HG03108 (cell line): ENCODE results near the gene TMEM238.
"Not testable (repeated sequence)": the region's sequence is repeated elsewhere in the genome, so short reads cannot be mapped to it uniquely, and the experiment has no call there.

Experiments
- ATAC-seq: cut with Tn5 transposase; IDR thresholded peaks from one replicate; pipeline ENCODE4 v1.9.1; 2021; ENCODE audit warnings: moderate library complexity; ENCODE audit not compliant: unreplicated experiment

TMEM238 gene

DNA sequence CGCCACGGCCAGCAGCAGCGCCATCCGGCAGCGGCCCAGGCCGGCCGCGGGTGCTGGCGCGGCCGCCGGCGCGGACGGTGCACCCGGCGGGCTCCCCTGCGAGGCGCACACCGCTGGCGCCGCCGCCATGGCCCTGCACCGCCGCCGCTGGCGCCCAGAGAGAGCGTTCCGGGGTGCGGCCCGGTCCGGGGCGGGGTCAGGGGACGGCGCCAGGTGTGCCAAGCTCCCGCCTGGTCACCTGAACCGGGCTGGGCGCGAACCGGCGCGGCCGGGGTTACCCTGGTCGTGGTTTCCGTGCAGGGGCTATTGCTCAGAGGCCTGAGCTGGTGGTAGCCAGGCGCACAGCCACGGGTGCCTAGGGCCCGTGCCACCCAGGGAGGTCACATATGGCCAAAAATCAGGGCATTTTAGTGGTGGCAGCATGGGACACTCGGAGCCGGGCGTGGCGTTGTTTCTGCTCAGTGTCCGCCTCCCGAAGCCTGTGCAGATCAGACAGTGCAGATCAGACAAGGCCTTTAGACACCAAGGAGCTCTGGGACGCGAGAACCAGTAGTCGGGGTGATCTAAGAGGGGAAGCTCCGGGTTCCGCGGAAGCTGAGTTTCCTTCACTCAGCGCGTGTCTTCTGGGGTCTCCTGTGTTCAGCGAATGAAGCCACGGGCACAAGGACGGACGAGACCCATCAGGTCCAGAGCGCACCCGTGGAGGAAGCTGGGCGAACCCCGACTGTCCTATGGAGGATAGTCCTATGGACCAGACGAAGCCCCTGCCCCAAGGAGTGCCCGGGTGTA, at the start of gene TMEM238:
Gene TMEM238, minus strand, starts transcription at position 162 of the 789 bp plus-strand sequence. Its CDS starts 33 bp downstream, at position 129.
- ATAC-seq: no peak

DNA sequence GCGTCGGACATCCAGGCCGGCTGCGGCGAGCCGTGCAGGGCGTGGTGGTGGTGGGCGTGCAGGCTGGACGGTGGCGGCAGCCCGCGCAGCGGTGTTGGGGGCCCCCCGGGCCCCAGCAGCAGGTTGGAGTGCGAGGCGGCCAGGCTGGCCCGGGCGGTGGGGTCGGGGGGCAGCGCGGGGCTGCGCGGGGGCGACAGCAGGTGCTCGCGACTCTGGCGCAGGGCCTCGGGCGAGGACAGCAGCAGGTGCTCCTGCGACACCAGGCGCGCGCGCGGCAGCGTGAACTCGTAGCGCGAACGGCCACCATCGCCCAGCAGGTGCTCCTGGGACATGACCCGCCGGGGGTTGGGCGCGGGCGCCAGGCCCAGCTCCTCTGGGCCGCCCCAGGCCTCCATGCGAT, 49.2 kb upstream of the TMEM238 start:
- no peak for ATAC-seq

DNA sequence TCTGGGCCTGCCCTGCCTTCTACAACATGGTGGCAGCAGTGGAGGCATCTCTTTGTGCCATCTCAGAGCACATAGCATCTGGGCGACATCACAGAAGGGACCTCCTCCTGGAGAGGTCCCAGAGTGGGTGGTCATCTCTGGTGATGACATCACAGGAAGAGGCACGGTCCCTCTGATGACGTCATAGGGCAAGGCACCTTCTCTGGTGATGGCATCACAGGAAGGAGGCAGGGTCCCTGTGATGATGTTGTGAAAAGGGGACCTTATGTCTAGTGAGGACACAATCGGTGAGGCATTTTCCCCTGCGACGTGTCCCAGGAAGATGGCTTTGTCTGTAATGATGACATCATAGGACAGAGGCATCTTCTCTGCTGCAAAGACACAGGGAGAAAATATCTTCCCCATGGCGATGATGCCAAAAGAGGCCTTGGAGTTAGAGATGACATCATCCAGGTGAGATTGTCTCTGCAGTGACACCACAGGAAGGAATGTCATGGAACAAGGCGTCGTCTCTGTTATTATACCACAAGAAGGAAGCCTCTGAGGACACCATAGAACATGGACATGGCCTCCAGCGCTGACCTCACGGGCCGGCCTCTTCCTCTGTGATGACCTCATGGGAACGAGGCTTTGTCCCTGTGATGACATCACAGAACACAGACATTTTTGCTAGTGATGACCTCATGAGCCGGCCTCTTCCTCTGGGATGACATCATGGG, 48.3 kb upstream of the TMEM238 start:
- ATAC-seq: no peak

GRCh38 chr19:55431183-55431582, 47.1 kb upstream of the TMEM238 start:
- ATAC-seq: no peak

GRCh38 chr19:55426042-55426441, 42.0 kb upstream of the TMEM238 start:
- no peak for ATAC-seq

- ATAC-seq: no peak
These were observed 40.4 kb upstream of the TMEM238 start for GRCh38 chr19:55424518-55424917.

DNA sequence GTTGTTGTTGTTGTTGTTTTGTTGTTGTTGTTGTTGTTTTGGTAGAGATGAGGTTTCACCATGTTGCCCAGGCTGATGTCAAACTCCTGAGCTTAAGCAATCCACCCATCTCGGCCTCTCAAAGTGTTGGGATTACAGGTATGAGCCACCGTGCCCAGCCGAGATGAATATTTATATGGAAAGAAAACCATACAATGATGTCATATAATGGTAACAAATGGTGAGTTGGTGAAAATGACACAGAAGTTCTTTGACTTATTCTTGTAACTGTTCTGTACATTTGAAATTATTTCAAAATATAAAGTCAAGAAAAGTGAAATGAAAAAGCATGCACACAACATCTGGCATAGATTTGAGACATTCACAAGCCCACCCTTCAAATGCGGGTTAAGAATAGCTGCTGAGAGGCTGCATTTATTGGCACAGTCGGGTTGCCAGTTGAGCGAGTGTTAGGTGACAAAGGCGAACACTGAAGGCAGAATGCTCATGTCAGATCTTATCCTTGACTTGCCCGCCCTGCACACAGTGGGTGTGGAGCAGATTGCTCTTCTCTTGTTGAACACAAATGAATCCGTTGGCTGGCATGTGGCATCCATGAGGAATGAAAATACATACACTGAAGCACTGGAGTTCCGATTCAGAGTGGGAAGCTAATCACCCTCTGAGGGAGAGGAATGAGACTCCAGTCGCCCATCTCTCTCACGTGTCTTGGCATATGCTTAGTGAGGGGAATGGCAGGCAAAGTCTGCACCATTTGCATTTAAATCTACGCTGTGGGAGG, 39.3 kb upstream of the TMEM238 start:
- no peak for ATAC-seq

DNA sequence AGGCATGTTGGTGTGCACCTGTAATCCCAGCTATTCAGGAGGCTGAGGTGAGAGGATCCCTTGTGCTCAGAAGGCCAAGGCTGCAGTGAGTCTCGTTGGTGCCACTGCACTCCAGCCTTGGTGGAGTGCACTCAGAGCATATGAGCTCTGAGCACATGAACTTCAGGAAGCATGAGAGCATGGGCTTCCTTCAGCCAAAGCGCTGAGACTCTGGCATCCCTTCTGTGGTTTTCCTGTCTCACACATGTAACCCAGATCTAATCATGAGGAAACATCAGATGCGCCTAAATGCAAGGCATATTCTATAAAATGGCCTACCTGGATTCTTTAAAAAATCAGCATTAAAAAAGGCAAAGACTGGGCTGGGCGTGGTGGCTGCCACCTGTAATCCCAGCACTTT, 37.2 kb upstream of the TMEM238 start:
- ATAC-seq: not testable (repeated sequence)

GRCh38 chr19:55419624-55420236, 35.6 kb upstream of the TMEM238 start:
- ATAC-seq: no peak

- no peak for ATAC-seq
These were observed 35.0 kb upstream of the TMEM238 start for GRCh38 chr19:55419103-55419502.

DNA sequence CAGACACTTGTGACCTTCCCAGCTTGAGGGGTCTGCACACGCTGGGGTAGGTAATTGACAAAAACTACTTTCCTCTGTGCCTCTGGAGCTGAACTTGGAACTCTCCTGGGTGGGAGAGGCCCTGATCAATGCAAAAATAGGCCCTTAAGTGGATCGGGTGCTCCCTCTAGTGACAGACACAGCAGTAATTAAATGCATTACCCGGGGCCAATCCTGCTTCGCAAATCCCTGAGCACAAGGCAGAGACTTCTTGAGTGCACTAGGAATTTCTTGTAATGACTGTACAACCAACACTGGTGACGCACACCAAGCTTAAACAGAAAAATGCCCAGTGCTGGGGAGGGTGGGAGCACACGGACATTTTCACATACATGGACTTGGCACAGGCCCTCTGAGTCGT, 34.1 kb upstream of the TMEM238 start:
- no peak for ATAC-seq

DNA sequence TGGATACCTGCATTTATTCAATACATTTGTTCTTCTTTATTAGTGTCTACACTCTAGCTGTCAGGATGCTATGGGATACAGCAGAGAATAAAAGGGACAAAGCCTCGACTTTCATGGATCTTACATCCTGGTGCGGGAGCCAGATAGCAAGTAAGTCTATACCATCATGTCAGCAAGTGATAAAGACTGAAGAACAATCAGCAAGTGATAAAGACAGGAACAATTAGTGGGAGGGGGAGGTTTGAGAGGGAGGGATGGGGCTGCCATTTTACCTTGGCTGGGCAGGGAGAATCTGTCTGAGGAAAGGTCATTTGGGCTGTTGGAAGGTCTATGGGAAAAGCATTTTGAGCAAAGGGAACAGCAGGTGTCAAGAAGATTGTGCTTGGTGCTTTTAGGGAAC, 26.1 kb upstream of the TMEM238 start:
- ATAC-seq: no peak

- not testable (repeated sequence) for ATAC-seq
These were observed 25.1 kb upstream of the TMEM238 start for GRCh38 chr19:55409179-55409578.

DNA sequence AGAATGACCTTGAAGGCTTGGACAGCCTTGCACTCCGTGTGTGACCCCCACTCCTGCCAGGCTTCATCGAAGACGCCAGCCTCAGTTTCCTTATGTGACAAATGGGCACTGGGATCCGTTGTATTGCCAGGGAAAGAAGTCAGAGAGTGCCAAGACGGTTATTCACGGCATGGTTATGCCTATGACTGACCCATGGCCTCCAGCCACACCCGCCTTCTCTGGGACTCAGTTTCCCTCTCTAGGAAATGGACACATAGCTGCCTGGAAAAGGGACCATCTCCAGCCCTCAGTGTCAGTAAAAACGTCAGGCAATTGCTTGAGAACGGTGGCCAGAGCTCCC, 24.4 kb upstream of the TMEM238 start:
- ATAC-seq: no peak

- peak; percentile 75 for ATAC-seq
These were observed 23.9 kb upstream of the TMEM238 start for GRCh38 chr19:55407800-55408532.

DNA sequence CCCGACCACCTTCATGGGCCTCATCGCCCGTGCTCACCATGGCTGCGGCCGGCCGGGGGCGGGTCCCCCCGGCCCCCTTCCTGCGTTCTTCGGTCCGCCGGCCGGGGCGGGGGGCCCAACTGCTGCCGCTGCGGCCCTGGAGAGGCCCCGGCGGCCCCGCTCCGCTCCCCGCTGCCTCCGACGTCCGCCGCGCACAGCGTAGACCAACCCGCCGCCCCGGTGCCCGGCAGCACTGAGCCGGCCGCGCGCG, 23.4 kb upstream of the TMEM238 start, which contains the start of gene UBE2S:
Gene UBE2S, minus strand, starts transcription at position 239 of the 250 bp plus-strand sequence. Its CDS starts 199 bp downstream, at position 40.
- ATAC-seq: not testable (repeated sequence)

- peak; percentile 2 for ATAC-seq
These were observed 22.9 kb upstream of the TMEM238 start for GRCh38 chr19:55406826-55407549.

- ATAC-seq: no peak
These were observed 22.2 kb upstream of the TMEM238 start for GRCh38 chr19:55406091-55406825.

- ATAC-seq: no peak
These were observed 21.5 kb upstream of the TMEM238 start for GRCh38 chr19:55405638-55406037.
